ENCODE measurements around the gene UNC80.

The UNC80 gene

GRCh38 chr2:209969692-209970091 is 198.1 kb downstream of the UNC80 start:
- H3K4me3 ChIP-seq (ENCODE audit: low read length), result no peak overlapping the region
- H3K4me1 ChIP-seq (ENCODE audit: insufficient read depth, low read length), result no peaks in the 10 kb centered on the region
- H3K9me3 ChIP-seq (ENCODE audit: low read length), result no peaks in the 10 kb centered on the region
- no peaks in the 10 kb centered on the region for H3K27me3 ChIP-seq (ENCODE audit: insufficient read depth, low read length)
- no peak overlapping the region for H2AFZ ChIP-seq (ENCODE audit: low read depth, low read length)
- H3K36me3 ChIP-seq (ENCODE audit: insufficient read depth, low read length), result peaks cover 3% of the 10 kb centered on the region

GRCh38 chr2:209970271-209970670 is 198.6 kb downstream of the UNC80 start:
- H3K36me3 ChIP-seq (ENCODE audit: insufficient read depth, low read length), result peaks cover 3% of the 10 kb centered on the region
- H3K9me3 ChIP-seq (ENCODE audit: low read length), result no peaks in the 10 kb centered on the region
- no peak overlapping the region for H3K4me3 ChIP-seq (ENCODE audit: low read length)
- no peak overlapping the region for H2AFZ ChIP-seq (ENCODE audit: low read depth, low read length)
- H3K27me3 ChIP-seq (ENCODE audit: insufficient read depth, low read length), result no peaks in the 10 kb centered on the region
- H3K4me1 ChIP-seq (ENCODE audit: insufficient read depth, low read length), result no peaks in the 10 kb centered on the region

GRCh38 chr2:209970711-209971110 is 199.1 kb downstream of the UNC80 start:
- Histone ChIP-seq H3K36me3 (ENCODE audit: insufficient read depth, low read length) (peaks cover 3% of the 10 kb centered on the region), H3K4me3 (ENCODE audit: low read length) (no peak overlapping the region), H2AFZ (ENCODE audit: low read depth, low read length) (no peak overlapping the region), H3K4me1 (ENCODE audit: insufficient read depth, low read length) (no peaks in the 10 kb centered on the region), H3K27me3 (ENCODE audit: insufficient read depth, low read length) (no peaks in the 10 kb centered on the region), H3K9me3 (ENCODE audit: low read length) (no peaks in the 10 kb centered on the region)

DNA sequence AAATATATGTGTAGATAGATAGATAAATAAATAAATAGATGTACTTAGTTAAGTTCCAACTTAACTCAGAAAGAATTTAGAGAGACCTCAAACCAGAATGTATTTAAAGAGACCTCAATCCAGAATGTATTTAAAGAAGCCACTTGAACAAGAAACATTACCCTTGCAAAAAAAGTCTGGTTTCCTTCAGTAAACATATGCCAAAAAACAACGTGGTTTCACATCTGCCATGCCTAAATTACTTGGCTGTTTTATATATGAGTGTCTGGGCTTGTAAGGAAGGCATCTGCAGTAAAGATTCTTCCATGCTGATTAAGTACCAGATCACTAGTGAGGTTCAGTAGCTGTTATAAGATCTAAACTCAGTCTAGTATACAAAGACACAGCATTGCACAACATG is 201.7 kb downstream of the UNC80 start:
- H3K4me1 ChIP-seq (ENCODE audit: insufficient read depth, low read length), result no peaks in the 10 kb centered on the region
- H3K36me3 ChIP-seq (ENCODE audit: insufficient read depth, low read length), result peaks cover 3% of the 10 kb centered on the region
- H3K4me3 ChIP-seq (ENCODE audit: low read length), result no peak overlapping the region
- no peaks in the 10 kb centered on the region for H3K27me3 ChIP-seq (ENCODE audit: insufficient read depth, low read length)
- no peak overlapping the region for H2AFZ ChIP-seq (ENCODE audit: low read depth, low read length)
- no peaks in the 10 kb centered on the region for H3K9me3 ChIP-seq (ENCODE audit: low read length)

DNA sequence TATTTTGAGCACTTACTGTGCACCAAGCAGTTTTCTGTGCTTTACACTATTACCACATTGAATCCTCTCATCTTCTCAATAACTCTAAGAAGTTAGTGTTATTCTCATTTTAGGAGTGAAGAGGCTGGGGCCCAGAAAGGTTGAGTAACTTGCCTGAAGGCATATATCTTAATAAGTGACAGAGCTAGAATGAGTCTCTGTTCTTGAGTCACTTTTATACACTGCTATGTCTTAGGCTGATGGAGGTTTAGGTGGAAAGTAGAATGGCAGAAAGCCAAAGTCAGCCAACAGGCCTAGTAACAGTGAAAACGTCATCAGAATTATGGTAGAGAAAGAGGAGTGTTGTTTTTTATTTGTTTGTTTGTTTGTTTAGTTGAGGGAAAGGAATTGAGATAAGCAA is 202.9 kb downstream of the UNC80 start:
- Histone ChIP-seq H3K4me3 (ENCODE audit: low read length) (no peak overlapping the region), H3K27me3 (ENCODE audit: insufficient read depth, low read length) (no peaks in the 10 kb centered on the region), H3K36me3 (ENCODE audit: insufficient read depth, low read length) (peaks cover 3% of the 10 kb centered on the region), H2AFZ (ENCODE audit: low read depth, low read length) (no peak overlapping the region), H3K4me1 (ENCODE audit: insufficient read depth, low read length) (no peaks in the 10 kb centered on the region), H3K9me3 (ENCODE audit: low read length) (no peaks in the 10 kb centered on the region)

DNA sequence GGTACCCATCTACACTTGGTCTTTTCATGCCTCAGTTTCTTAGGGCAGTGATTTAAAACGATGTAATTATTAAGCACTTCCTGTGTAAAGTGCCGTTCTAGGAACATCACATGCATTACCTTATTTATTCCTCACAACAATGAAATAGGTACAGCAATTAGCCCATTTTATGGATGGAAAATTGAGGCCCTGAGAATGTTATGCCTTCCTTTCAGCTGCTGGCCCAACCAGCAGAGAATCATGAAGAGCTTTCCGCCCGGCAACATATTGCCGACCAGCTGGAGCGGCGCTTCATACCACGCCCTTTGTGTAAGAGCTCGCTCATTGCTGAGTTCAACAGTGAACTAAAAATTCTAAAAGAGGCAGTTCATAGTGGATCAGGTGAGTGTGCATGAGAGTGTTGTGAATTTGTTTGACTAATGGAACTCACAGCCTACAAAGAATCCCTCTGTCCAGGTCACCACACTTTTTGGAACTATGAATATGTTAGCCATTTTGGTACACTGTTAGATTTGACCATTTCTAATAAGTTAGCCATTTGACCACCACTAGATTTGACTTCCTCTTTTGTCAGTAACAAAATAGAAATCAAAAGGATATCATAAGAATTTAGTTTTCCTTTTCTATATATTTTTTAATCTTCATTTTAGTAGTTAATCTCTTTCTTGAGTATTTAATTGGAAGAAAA is 205.2 kb downstream of the UNC80 start:
- no peak overlapping the region for H2AFZ ChIP-seq (ENCODE audit: low read depth, low read length)
- H3K36me3 ChIP-seq (ENCODE audit: insufficient read depth, low read length), result no peaks in the 10 kb centered on the region
- peaks cover 6% of the 10 kb centered on the region for H3K4me1 ChIP-seq (ENCODE audit: insufficient read depth, low read length)
- H3K27me3 ChIP-seq (ENCODE audit: insufficient read depth, low read length), result no peaks in the 10 kb centered on the region
- H3K4me3 ChIP-seq (ENCODE audit: low read length), result no peak overlapping the region
- H3K9me3 ChIP-seq (ENCODE audit: low read length), result no peaks in the 10 kb centered on the region

GRCh38 chr2:209977386-209978239 is 206.0 kb downstream of the UNC80 start:
- no peak overlapping the region for H2AFZ ChIP-seq (ENCODE audit: low read depth, low read length)
- no peak overlapping the region for H3K4me3 ChIP-seq (ENCODE audit: low read length)
- H3K36me3 ChIP-seq (ENCODE audit: insufficient read depth, low read length), result no peaks in the 10 kb centered on the region
- no peaks in the 10 kb centered on the region for H3K27me3 ChIP-seq (ENCODE audit: insufficient read depth, low read length)
- H3K9me3 ChIP-seq (ENCODE audit: low read length), result no peaks in the 10 kb centered on the region
- peaks cover 6% of the 10 kb centered on the region for H3K4me1 ChIP-seq (ENCODE audit: insufficient read depth, low read length)

GRCh38 chr2:209984291-209984690 is 212.7 kb downstream of the UNC80 start:
- Histone ChIP-seq H3K4me3 (ENCODE audit: low read length) (no peak overlapping the region), H3K9me3 (ENCODE audit: low read length) (no peaks in the 10 kb centered on the region), H3K27me3 (ENCODE audit: insufficient read depth, low read length) (no peaks in the 10 kb centered on the region), H2AFZ (ENCODE audit: low read depth, low read length) (no peak overlapping the region), H3K36me3 (ENCODE audit: insufficient read depth, low read length) (no peaks in the 10 kb centered on the region), H3K4me1 (ENCODE audit: insufficient read depth, low read length) (peaks cover 6% of the 10 kb centered on the region)

- Histone ChIP-seq H2AFZ (ENCODE audit: low read depth, low read length) (no peak overlapping the region), H3K27me3 (ENCODE audit: insufficient read depth, low read length) (no peaks in the 10 kb centered on the region), H3K36me3 (ENCODE audit: insufficient read depth, low read length) (no peaks in the 10 kb centered on the region), H3K9me3 (ENCODE audit: low read length) (no peaks in the 10 kb centered on the region), H3K4me1 (ENCODE audit: insufficient read depth, low read length) (no peaks in the 10 kb centered on the region), H3K4me3 (ENCODE audit: low read length) (no peak overlapping the region)
Measured at GRCh38 chr2:209985874-209986273, 214.2 kb downstream of the UNC80 start.

DNA sequence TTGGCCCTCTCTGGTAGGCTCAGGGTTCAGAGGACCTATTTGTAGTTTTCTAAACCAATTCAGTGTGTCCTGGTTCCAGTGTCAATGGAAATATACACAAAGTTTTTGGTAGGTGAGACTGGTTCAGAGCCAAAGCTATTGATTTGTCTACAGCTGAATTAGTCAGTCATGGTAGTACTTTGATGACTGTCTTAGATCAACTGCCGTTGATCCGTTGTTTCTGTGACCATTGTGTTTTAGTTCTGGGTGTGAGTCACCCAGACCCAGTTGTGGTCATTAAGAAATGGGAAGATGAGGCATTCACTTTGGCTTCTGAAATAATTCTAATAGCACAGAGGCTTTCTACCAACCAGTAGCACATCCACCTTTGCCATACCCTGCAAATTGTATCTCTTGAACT is 214.8 kb downstream of the UNC80 start:
- H3K36me3 ChIP-seq (ENCODE audit: insufficient read depth, low read length), result no peaks in the 10 kb centered on the region
- H3K4me3 ChIP-seq (ENCODE audit: low read length), result no peak overlapping the region
- H3K27me3 ChIP-seq (ENCODE audit: insufficient read depth, low read length), result no peaks in the 10 kb centered on the region
- no peaks in the 10 kb centered on the region for H3K4me1 ChIP-seq (ENCODE audit: insufficient read depth, low read length)
- H2AFZ ChIP-seq (ENCODE audit: low read depth, low read length), result no peak overlapping the region
- H3K9me3 ChIP-seq (ENCODE audit: low read length), result no peaks in the 10 kb centered on the region

DNA sequence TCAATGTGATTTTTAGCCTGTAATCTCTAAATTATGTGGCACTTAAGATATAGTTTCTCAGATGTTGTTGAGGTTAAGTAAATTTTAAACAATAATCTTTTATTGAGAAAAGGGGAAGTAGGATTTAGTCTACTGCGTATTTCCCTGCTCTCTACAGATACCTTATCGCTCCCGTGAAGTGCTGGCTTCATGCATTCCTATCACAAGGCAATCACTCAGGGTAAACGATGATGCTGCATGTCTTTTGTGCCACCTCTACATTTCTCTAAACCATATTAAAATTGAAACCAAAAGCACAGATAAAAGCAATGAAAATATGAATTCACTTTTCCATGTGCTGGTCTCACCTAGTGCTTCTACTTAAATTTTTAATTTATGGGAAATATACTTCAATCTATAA is 216.4 kb downstream of the UNC80 start:
- H3K4me1 ChIP-seq (ENCODE audit: insufficient read depth, low read length), result no peaks in the 10 kb centered on the region
- H2AFZ ChIP-seq (ENCODE audit: low read depth, low read length), result no peak overlapping the region
- H3K27me3 ChIP-seq (ENCODE audit: insufficient read depth, low read length), result no peaks in the 10 kb centered on the region
- no peak overlapping the region for H3K4me3 ChIP-seq (ENCODE audit: low read length)
- no peaks in the 10 kb centered on the region for H3K9me3 ChIP-seq (ENCODE audit: low read length)
- H3K36me3 ChIP-seq (ENCODE audit: insufficient read depth, low read length), result no peaks in the 10 kb centered on the region

DNA sequence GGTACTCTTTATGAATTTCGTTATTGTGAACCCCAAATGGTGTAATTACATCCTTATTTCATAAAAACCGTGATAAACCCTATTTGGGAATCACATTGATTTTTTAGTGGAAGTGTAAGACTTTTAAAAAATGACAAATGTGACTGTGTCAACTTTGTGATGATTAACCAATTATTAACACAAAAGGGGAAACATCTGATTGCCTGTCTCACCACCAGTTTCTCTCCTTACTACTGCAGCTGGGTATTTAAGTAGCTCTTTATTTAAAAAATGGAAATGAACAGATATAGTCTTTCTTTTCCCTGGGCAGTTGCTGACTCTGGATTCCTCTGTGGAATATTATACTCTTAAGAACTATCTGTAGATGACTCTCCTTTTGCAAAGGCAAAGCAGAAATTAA is 219.2 kb downstream of the UNC80 start:
- Histone ChIP-seq H3K4me3 (ENCODE audit: low read length) (no peak overlapping the region), H3K4me1 (ENCODE audit: insufficient read depth, low read length) (no peaks in the 10 kb centered on the region), H2AFZ (ENCODE audit: low read depth, low read length) (no peak overlapping the region)

GRCh38 chr2:209993968-209994367 is 222.3 kb downstream of the UNC80 start:
- no peaks in the 10 kb centered on the region for H3K9me3 ChIP-seq (ENCODE audit: low read length)
- H3K36me3 ChIP-seq (ENCODE audit: insufficient read depth, low read length), result no peaks in the 10 kb centered on the region
- H3K4me3 ChIP-seq (ENCODE audit: low read length), result no peak overlapping the region
- no peaks in the 10 kb centered on the region for H3K27me3 ChIP-seq (ENCODE audit: insufficient read depth, low read length)
- H2AFZ ChIP-seq (ENCODE audit: low read depth, low read length), result no peak overlapping the region
- H3K4me1 ChIP-seq (ENCODE audit: insufficient read depth, low read length), result no peaks in the 10 kb centered on the region

More for the DNA sequence above, 219.2 kb downstream of the UNC80 start:
- no peaks in the 10 kb centered on the region for H3K9me3 ChIP-seq (ENCODE audit: low read length)
- no peaks in the 10 kb centered on the region for H3K36me3 ChIP-seq (ENCODE audit: insufficient read depth, low read length)
- no peaks in the 10 kb centered on the region for H3K27me3 ChIP-seq (ENCODE audit: insufficient read depth, low read length)

Data from neuron (in vitro differentiated cells).